SK-N-SH (cell line): ENCODE results near the gene TJP3. TPM values are rescaled to one million over a fixed set of nuclear protein-coding genes. Genes with fewer than 3 reads are reported as not detected.

Source experiments
- CTCF ChIA-PET: fragments of 300-600, 350-600 bp; formaldehyde crosslinking; extraction: SDS; loops from one replicate; lab custom pipeline; 2021; lab: Yijun Ruan, JAX
- POLR2A ChIA-PET: fragments of 350-600 bp; sonication (Branson Sonifier 250); formaldehyde crosslinking; extraction: SDS; loops from one replicate; lab custom pipeline; 2020; ENCODE audit warnings: antibody characterized with exemption, inconsistent platforms; lab: Yijun Ruan, JAX
- DNase-seq: peaks from one replicate; pipeline ENCODE4 v3.0.0; 2012
- H2AFZ ChIP-seq: fragments of 200-600 bp; sonication (generic); 2 replicates; pipeline ENCODE4 v1.8.1; 2016; ENCODE audit warnings: antibody characterized with exemption, mild to moderate bottlenecking, low read depth
- H3F3A ChIP-seq: fragments of 200-600 bp; sonication (generic); replicated peaks from 2 replicates; pipeline ENCODE3; 2016; ENCODE audit warnings: antibody characterized with exemption, mild to moderate bottlenecking; ENCODE audit not compliant: insufficient read depth
- H3K27ac ChIP-seq, 2 experiments: fragments of 200-500 bp in 1 of 2; fragments of 200-600 bp in 1 of 2; sonication (Bioruptor generic) in 1 of 2; sonication (generic), shearing (Covaris generic) in 1 of 2; 2 replicates each; pipeline versions ENCODE4 v1.5.1 to v1.6.1; 2014 to 2016; ENCODE audit warnings: low read depth in 2 of 2, inconsistent platforms in 1 of 2, low read length in 1 of 2, mild to moderate bottlenecking in 1 of 2, mixed read lengths in 1 of 2
- H3K27me3 ChIP-seq: fragments of 200-600 bp; sonication (generic), shearing (Covaris generic); 2 replicates; pipeline ENCODE4 v1.6.1; 2016; ENCODE audit warnings: mixed run types; ENCODE audit not compliant: insufficient read depth
- H3K36me3 ChIP-seq, 2 experiments: fragments of 200-500 bp in 1 of 2; fragments of 200-600 bp in 1 of 2; sonication (Bioruptor generic) in 1 of 2; sonication (generic) in 1 of 2; replicated peaks in 1 of 2; 2 replicates each; pipeline versions ENCODE3 to v1.5.1; 2014 to 2016; ENCODE audit warnings: low read length in 1 of 2, mild to moderate bottlenecking in 1 of 2; ENCODE audit not compliant: insufficient read depth in 2 of 2, control insufficient read depth in 1 of 2
- H3K4me1 ChIP-seq, 2 experiments: fragments of 200-500 bp in 1 of 2; fragments of 200-600 bp in 1 of 2; sonication (Bioruptor generic) in 1 of 2; sonication (generic), shearing (Covaris generic) in 1 of 2; 2 replicates each; pipeline versions ENCODE4 v1.5.1 to v1.6.1; 2014 to 2016; ENCODE audit warnings: low read depth in 1 of 2, low read length in 1 of 2, mixed run types in 1 of 2; ENCODE audit not compliant: insufficient read depth in 2 of 2, control insufficient read depth in 1 of 2
- H3K4me2 ChIP-seq: fragments of 200-600 bp; sonication (generic), shearing (Covaris generic); 2 replicates; pipeline ENCODE4 v1.6.1; 2017; ENCODE audit warnings: mixed run types
- H3K4me3 ChIP-seq, 2 experiments: fragments of 200-500 bp in 1 of 2; fragments of 200-600 bp in 1 of 2; sonication (Bioruptor generic) in 1 of 2; sonication (generic), shearing (Covaris generic) in 1 of 2; 2 replicates each; pipeline versions ENCODE4 v1.5.1 to v1.8.1; 2014 to 2016; ENCODE audit warnings: low read depth in 2 of 2, inconsistent platforms in 1 of 2, low read length in 1 of 2, mild to moderate bottlenecking in 1 of 2, mixed read lengths in 1 of 2, moderate library complexity in 1 of 2
- H3K79me2 ChIP-seq: fragments of 200-600 bp; sonication (generic); 2 replicates; pipeline ENCODE4 v1.8.1; 2017; ENCODE audit warnings: mild to moderate bottlenecking; ENCODE audit not compliant: insufficient read depth
- H3K9ac ChIP-seq: fragments of 200-600 bp; sonication (generic); 2 replicates; pipeline ENCODE4 v1.6.1; 2017; ENCODE audit warnings: mixed run types
- H3K9me2 ChIP-seq: fragments of 200-600 bp; sonication (generic); 2 replicates; pipeline ENCODE4 v1.6.1; 2017; ENCODE audit warnings: mixed run types
- H3K9me3 ChIP-seq: fragments of 200-600 bp; sonication (generic); 2 replicates; pipeline ENCODE4 v1.6.1; 2017; ENCODE audit warnings: mixed run types, mild to moderate bottlenecking, moderate library complexity
- H4K20me1 ChIP-seq: fragments of 200-600 bp; sonication (generic); 2 replicates; pipeline ENCODE4 v1.6.1; 2017; ENCODE audit warnings: mild to moderate bottlenecking, mixed run types; ENCODE audit not compliant: insufficient read depth
- CHD2 ChIP-seq: fragments of 150-350 bp; IDR thresholded peaks from 2 replicates; pipeline ENCODE4 v1.6.1; 2018; ENCODE audit warnings: low read length; ENCODE audit not compliant: partially characterized antibody
- CTCF ChIP-seq: fragments of 200-600 bp; sonication (generic); IDR thresholded peaks from 2 replicates; pipeline ENCODE4 v1.6.1; 2017; ENCODE audit warnings: antibody characterized with exemption, mild to moderate bottlenecking, moderate library complexity
- FOSL2 ChIP-seq: IDR thresholded peaks from 2 replicates; pipeline ENCODE4 v1.4.0; 2012; ENCODE audit warnings: low read depth, mild to moderate bottlenecking, moderate library complexity, borderline replicate concordance
- FOXJ3 ChIP-seq: sonication (generic); formaldehyde crosslinking; IDR thresholded peaks from 2 replicates; pipeline ENCODE4 v1.5.1; 2020; ENCODE audit warnings: mild to moderate bottlenecking, missing genetic modification reagents
- FOXM1 ChIP-seq: IDR thresholded peaks from 2 replicates; pipeline ENCODE4 v1.4.0; 2012; ENCODE audit warnings: low read depth, mild to moderate bottlenecking
- JUND ChIP-seq: IDR thresholded peaks from 2 replicates; pipeline ENCODE4 v1.4.0; 2012
- MEF2A ChIP-seq: IDR thresholded peaks from 2 replicates; pipeline ENCODE4 v1.4.0; 2012; ENCODE audit warnings: low read depth, borderline replicate concordance
- MXI1 ChIP-seq: IDR thresholded peaks from 2 replicates; pipeline ENCODE4 v1.6.1; 2012; ENCODE audit warnings: mild to moderate bottlenecking, low read depth, low read length, improper control_type of control experiment
- NRF1 ChIP-seq: IDR thresholded peaks from 2 replicates; pipeline ENCODE4 v1.6.1; 2012; ENCODE audit warnings: low read depth, mild to moderate bottlenecking, low read length
- PBX3 ChIP-seq: IDR thresholded peaks from 2 replicates; pipeline ENCODE4; 2012
- POLR2AphosphoS5 ChIP-seq: IDR thresholded peaks from 2 replicates; pipeline ENCODE4 v1.6.1; 2012; ENCODE audit warnings: low read depth, low read length
- RAD21 ChIP-seq: IDR thresholded peaks from 2 replicates; pipeline ENCODE4 v1.6.1; 2012; ENCODE audit warnings: mild to moderate bottlenecking, low read length
- RCOR1 ChIP-seq: fragments of 150-350 bp; IDR thresholded peaks from 2 replicates; pipeline ENCODE4 v1.6.1; 2017; ENCODE audit warnings: antibody characterized with exemption, low read length
- TAF1 ChIP-seq: IDR thresholded peaks from 2 replicates; pipeline ENCODE4 v1.6.1; 2012; ENCODE audit warnings: low read depth, mild to moderate bottlenecking, low read length, moderate library complexity, borderline replicate concordance
- USF1 ChIP-seq: IDR thresholded peaks from 2 replicates; pipeline ENCODE4 v1.4.0; 2012; ENCODE audit warnings: low read depth, borderline replicate concordance
- USF2 ChIP-seq: fragments of 150-350 bp; IDR thresholded peaks from 2 replicates; pipeline ENCODE4 v1.6.1; 2017; ENCODE audit warnings: antibody characterized with exemption, low read length, low read depth, borderline replicate concordance
- YY1 ChIP-seq: IDR thresholded peaks from 2 replicates; pipeline ENCODE4 v1.4.0; 2012; ENCODE audit warnings: low read depth, mild to moderate bottlenecking
- ZBTB33 ChIP-seq: IDR thresholded peaks from 2 replicates; pipeline ENCODE4 v1.4.0; 2012; ENCODE audit warnings: low read depth, borderline replicate concordance
- WGBS: methylation state at CpG from one replicate; pipeline ENCODE4 v1.1.6; 2017; ENCODE audit warnings: low lambda C conversion rate; 5-methylcytosine and 5-hydroxymethylcytosine counted together
- polyA plus RNA-seq, 3 experiments: library from polyadenylated mRNA; depleted of rRNA; stranded (reverse); fragments of >200 nt; gene quantifications; 2 replicates each; pipeline ENCODE4 v1.2.3, GENCODE V29; 2012

The TJP3 gene
- polyA plus RNA-seq, 1 of the 3 experiments (the other 2 are of a cell fraction): 0.36 TPM

DNA sequence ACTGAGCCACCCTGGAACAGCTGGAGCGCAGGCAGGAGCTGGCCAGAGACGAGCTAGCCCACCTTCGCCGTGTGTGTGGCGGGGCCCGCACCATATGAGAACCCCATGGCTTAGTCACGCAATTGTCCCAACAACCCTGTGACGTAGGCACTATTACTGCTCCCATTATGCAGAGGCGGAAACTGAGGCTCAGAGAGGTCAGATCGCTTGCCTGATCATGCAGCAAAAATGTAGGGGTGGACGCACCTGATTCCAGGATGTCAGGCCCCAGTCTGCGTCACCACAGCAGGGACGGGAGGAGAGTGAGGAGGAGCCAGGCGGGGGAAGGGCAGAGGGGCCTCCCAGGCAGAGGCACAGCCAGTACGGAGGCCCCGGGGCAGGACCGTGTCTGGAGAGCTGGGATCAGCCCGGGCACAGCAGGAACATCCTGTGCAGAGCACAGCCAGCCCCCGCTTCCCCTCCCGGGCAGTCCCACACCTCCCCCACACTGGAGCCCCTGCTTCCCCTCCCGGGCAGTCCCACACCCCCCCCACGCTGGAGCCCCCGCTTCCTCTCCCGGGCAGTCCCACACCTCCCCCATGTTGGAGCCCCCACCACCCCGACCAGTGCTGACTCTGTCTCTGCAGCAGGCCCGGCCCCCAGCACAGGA is 24.7 kb upstream of the TJP3 start:
- Histone ChIP-seq H3K36me3 (no peaks in the 10 kb centered on the region), H3K9me3 (no peaks in the 10 kb centered on the region), H3K4me2 (no peak overlapping the region), H3F3A (no peaks in the 10 kb centered on the region)
- CTCF ChIA-PET: interaction anchor here (1.5 kb wide), 1 partner anchor 9 kb away, joined by 4 read pairs; no protein-coding TSS in a partner anchor
- POLR2A ChIA-PET: no interaction called here
- TF ChIP-seq TAF1: no peak
- no peak for TF ChIP-seq ZBTB33
- no peak for TF ChIP-seq NRF1
- TF ChIP-seq USF2: no peak
- TF ChIP-seq FOXJ3: no peak
- TF ChIP-seq, all 33 proteins: peak for 0
- no peak overlapping the region for H3K27ac ChIP-seq
- 90% methylated on average over 15 of the region's 26 CpGs for WGBS
- H4K20me1 ChIP-seq: 0 out of 2 replicates have a peak, but pooled peaks cover 4% of the 10 kb centered on the region
- no peak for DNase-seq
- no peak overlapping the region for H3K9ac ChIP-seq
- H3K4me3 ChIP-seq: no peak overlapping the region
- H3K27me3 ChIP-seq: no peaks in the 10 kb centered on the region
- peaks cover 0 to 6% of the 10 kb centered on the region in 2 experiments; a peak in 1 of 4 replicates for H3K4me1 ChIP-seq
- peaks cover 23% of the 10 kb centered on the region; the same call in 1 of the 2 replicates for H3K79me2 ChIP-seq
- no peak overlapping the region for H2AFZ ChIP-seq
- H3K9me2 ChIP-seq: no peaks in the 10 kb centered on the region

DNA sequence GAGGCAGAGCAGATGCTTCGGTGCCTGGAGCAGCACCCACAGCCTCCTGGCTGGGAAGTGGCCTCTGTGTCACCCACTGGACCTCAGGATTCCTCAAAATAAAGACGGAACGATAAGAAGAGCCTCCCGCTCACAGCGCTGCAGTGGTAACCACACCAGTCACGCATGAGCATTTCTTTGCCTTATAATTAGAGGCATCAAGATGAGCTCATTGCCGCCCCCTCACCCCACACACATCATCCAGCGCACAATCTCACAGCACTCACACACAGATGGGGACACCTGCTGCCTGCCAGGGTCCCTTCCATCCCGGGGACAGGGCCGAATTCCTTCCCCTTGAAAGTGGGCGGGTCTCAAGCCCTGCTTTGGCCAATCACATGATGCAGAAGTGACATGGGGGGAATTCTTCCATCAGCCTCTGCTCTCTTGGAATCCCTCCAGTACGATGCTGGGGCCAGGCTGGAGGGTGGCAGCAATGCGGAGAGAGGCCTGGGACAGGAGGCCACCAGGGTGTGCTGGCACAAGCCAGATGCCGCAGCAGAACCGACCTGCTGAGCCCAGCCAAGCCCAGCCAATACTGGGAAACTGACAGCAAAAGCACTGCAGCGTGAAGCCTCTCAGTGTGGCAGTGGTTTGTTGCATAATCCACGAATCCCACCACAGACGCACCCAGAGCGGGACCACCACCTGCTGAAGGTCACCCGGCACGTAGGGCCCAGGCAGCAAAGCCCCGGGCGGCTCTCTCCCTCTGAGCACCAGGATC is 23.9 kb upstream of the TJP3 start:
- no peak for TF ChIP-seq PBX3
- no peak for TF ChIP-seq CHD2
- no peak for TF ChIP-seq POLR2AphosphoS5
- no peak for TF ChIP-seq JUND
- no peak for TF ChIP-seq NRF1
- no peak for TF ChIP-seq CTCF
- no peak for TF ChIP-seq YY1
- TF ChIP-seq RAD21: no peak
- TF ChIP-seq MEF2A: no peak
- no peak for TF ChIP-seq USF1
- TF ChIP-seq MXI1: no peak
- TF ChIP-seq FOSL2: no peak
- no peak for TF ChIP-seq RCOR1
- no peak for TF ChIP-seq FOXJ3
- no peak for TF ChIP-seq FOXM1
- H3K9me3 ChIP-seq: no peaks in the 10 kb centered on the region
- H2AFZ ChIP-seq: no peak overlapping the region
- ChIA-PET POLR2A (no interaction called here), CTCF (interaction anchor here (1.5 to 2.5 kb wide), 2 partner anchors 8 to 15 kb away, joined by 4 to 6 read pairs; partner anchors contain the start of gene PIP5K1C)
- no peaks in the 10 kb centered on the region for H3K9me2 ChIP-seq
- no peaks in the 10 kb centered on the region for H3F3A ChIP-seq
- no peaks in the 10 kb centered on the region for H3K36me3 ChIP-seq
- 98% methylated on average over 16 of the region's 23 CpGs for WGBS
- H4K20me1 ChIP-seq: 0 out of 2 replicates have a peak, but pooled peaks cover 4% of the 10 kb centered on the region
- H3K27ac ChIP-seq: no peak overlapping the region
- no peak overlapping the region for H3K4me2 ChIP-seq
- no peak overlapping the region for H3K4me3 ChIP-seq
- no peak for DNase-seq
- H3K4me1 ChIP-seq: peaks cover 0 to 6% of the 10 kb centered on the region in 2 experiments; a peak in 1 of 4 replicates
- peaks cover 23% of the 10 kb centered on the region; the same call in 1 of the 2 replicates for H3K79me2 ChIP-seq
- H3K27me3 ChIP-seq: no peaks in the 10 kb centered on the region
- H3K9ac ChIP-seq: no peak overlapping the region
